ENCODE data around the gene IL11RA. TPM values are rescaled to one million over a fixed set of nuclear protein-coding genes. Genes with fewer than 3 reads are reported as not detected.

IL11RA gene
- total and polyA plus RNA-seq, 10 of the 15 experiments (the other 5 are each of a cell fraction or from before 2014, with no cell fraction given): 0.32 to 5.8 (median 2.2) TPM

DNA sequence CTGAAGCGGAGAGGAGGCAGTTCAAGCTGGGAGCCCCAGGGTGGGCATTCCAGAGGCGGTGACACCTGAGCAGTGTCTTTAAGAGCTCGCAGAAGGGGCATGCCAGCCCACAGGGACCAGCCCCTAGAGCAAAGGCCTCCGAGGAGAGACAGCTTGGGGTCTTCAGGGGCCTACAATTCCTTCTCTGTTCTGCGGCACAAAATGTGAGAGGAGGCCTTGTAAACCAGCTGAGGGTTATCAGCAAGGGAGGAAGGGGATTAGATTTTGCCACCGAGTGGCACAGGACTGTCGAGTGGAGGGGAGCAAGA, 13.9 kb upstream of the IL11RA start:
- no peak for ATAC-seq
- peak overlapping the region; percentile 49 for H3K27ac ChIP-seq (ENCODE audit: control insufficient read depth, insufficient read depth)

More for the DNA sequence above, 13.9 kb upstream of the IL11RA start:
- peaks cover 15% of the 10 kb centered on the region for H3K79me2 ChIP-seq (ENCODE audit: control insufficient read depth, insufficient read depth, low read length)
- TF ChIP-seq TCF7 (IDR thresholded peaks at IDR 0.05; ENCODE audit: borderline replicate concordance) (no peak), ZNF384 (IDR thresholded peaks at IDR 0.05; ENCODE audit: borderline replicate concordance, low read depth, low read length) (no peak), FOS (IDR thresholded peaks at IDR 0.05; ENCODE audit: borderline replicate concordance, extremely low read depth, insufficient read length) (no peak), ATF7 (IDR thresholded peaks at IDR 0.05; ENCODE audit: low read depth) (0 out of 2 replicates have a peak, but pooled peaks have one; percentile 2), SPI1 (IDR thresholded peaks at IDR 0.05; ENCODE audit: borderline replicate concordance, insufficient read depth, low read depth, low read length) (no peak), NFXL1 (IDR thresholded peaks at IDR 0.05; ENCODE audit: borderline replicate concordance) (no peak), MYC (IDR thresholded peaks at IDR 0.05; ENCODE audit: insufficient read depth, insufficient read length, insufficient replicate concordance, low read length, severe bottlenecking) (no peak), CBX3 (IDR thresholded peaks at IDR 0.05; ENCODE audit: borderline replicate concordance, low read depth) (no peak), ZNF207 (IDR thresholded peaks at IDR 0.05; ENCODE audit: borderline replicate concordance) (no peak), ASH2L (IDR thresholded peaks at IDR 0.05; ENCODE audit: borderline replicate concordance, low read depth) (no peak), NBN (IDR thresholded peaks at IDR 0.05) (0 out of 2 replicates have a peak, but pooled peaks have one; percentile 9), CREB1 (IDR thresholded peaks at IDR 0.05; ENCODE audit: low read depth) (no peak), BMI1 (IDR thresholded peaks at IDR 0.05; ENCODE audit: borderline replicate concordance) (no peak)
- TF ChIP-seq, protein P1, sequence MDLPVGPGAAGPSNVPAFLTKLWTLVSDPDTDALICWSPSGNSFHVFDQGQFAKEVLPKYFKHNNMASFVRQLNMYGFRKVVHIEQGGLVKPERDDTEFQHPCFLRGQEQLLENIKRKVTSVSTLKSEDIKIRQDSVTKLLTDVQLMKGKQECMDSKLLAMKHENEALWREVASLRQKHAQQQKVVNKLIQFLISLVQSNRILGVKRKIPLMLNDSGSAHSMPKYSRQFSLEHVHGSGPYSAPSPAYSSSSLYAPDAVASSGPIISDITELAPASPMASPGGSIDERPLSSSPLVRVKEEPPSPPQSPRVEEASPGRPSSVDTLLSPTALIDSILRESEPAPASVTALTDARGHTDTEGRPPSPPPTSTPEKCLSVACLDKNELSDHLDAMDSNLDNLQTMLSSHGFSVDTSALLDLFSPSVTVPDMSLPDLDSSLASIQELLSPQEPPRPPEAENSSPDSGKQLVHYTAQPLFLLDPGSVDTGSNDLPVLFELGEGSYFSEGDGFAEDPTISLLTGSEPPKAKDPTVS (IDR thresholded peaks at IDR 0.05; ENCODE audit: low read depth, low read length): no peak
- TF ChIP-seq, protein P2, sequence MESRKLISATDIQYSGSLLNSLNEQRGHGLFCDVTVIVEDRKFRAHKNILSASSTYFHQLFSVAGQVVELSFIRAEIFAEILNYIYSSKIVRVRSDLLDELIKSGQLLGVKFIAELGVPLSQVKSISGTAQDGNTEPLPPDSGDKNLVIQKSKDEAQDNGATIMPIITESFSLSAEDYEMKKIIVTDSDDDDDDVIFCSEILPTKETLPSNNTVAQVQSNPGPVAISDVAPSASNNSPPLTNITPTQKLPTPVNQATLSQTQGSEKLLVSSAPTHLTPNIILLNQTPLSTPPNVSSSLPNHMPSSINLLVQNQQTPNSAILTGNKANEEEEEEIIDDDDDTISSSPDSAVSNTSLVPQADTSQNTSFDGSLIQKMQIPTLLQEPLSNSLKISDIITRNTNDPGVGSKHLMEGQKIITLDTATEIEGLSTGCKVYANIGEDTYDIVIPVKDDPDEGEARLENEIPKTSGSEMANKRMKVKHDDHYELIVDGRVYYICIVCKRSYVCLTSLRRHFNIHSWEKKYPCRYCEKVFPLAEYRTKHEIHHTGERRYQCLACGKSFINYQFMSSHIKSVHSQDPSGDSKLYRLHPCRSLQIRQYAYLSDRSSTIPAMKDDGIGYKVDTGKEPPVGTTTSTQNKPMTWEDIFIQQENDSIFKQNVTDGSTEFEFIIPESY (IDR thresholded peaks at IDR 0.05): no peak
- TF ChIP-seq, protein P3, sequence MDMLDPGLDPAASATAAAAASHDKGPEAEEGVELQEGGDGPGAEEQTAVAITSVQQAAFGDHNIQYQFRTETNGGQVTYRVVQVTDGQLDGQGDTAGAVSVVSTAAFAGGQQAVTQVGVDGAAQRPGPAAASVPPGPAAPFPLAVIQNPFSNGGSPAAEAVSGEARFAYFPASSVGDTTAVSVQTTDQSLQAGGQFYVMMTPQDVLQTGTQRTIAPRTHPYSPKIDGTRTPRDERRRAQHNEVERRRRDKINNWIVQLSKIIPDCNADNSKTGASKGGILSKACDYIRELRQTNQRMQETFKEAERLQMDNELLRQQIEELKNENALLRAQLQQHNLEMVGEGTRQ (IDR thresholded peaks at IDR 0.05; ENCODE audit: borderline replicate concordance, low read depth, low read length): no peak
- TF ChIP-seq, protein P4, sequence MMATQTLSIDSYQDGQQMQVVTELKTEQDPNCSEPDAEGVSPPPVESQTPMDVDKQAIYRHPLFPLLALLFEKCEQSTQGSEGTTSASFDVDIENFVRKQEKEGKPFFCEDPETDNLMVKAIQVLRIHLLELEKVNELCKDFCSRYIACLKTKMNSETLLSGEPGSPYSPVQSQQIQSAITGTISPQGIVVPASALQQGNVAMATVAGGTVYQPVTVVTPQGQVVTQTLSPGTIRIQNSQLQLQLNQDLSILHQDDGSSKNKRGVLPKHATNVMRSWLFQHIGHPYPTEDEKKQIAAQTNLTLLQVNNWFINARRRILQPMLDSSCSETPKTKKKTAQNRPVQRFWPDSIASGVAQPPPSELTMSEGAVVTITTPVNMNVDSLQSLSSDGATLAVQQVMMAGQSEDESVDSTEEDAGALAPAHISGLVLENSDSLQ (IDR thresholded peaks at IDR 0.05): no peak
- H3K9ac ChIP-seq (ENCODE audit: control insufficient read depth, insufficient read depth, low read length): peak overlapping the region; percentile 55; the same call in 1 of the 2 replicates
- RAD21 ChIA-PET (ENCODE audit: unreplicated experiment): interaction anchor here (0.8 to 2.6 kb wide), 6 partner anchors 9 to 66 kb away, joined by 3 to 14 read pairs (median 7); partner anchors contain the start of genes DCTN3 and GALT
- CTCF ChIA-PET: interaction anchor here (1.1 to 8.3 kb wide), 13 partner anchors 9 to 234 kb away, joined by 3 to 118 read pairs (median 6); partner anchors contain the start of genes CCL27, DCTN3, GALT and RPP25L
- intact Hi-C loops (cut with micrococcal nuclease; ENCODE audit: unreplicated experiment): no loop called here
- no peaks in the 10 kb centered on the region; the same call in none of the 2 replicates for H3K4me1 ChIP-seq (ENCODE audit: control insufficient read depth, insufficient read depth, low read length)
- peak overlapping the region; percentile 72; the same call in 1 of the 2 replicates for H3K4me3 ChIP-seq
- H3K9me3 ChIP-seq (replicated peaks; ENCODE audit: control insufficient read depth, insufficient read depth, low read length): no peaks in the 10 kb centered on the region
- SMC1A ChIA-PET (ENCODE audit: uncharacterized antibody, unreplicated experiment): interaction anchor here (1.0 to 2.3 kb wide), 9 partner anchors 9 to 307 kb away, joined by 3 to 11 read pairs (median 5); partner anchors contain the start of genes DCTN3, GALT and RPP25L
- POLR2A ChIA-PET: interaction anchor here (1.2 to 3.4 kb wide), 6 partner anchors 9 to 26 kb away, joined by 3 to 25 read pairs (median 6); partner anchors contain the start of genes ARID3C, DCTN3, GALT and IL11RA
- in situ Hi-C loops (cut with MboI): no loop called here
- peak overlapping the region; percentile 95 for H3K4me2 ChIP-seq (ENCODE audit: control insufficient read depth, insufficient read depth)
- WGBS (ENCODE audit: insufficient coverage, insufficient replicate concordance, low lambda C conversion rate, missing lambda C conversion rate): 14% methylated on average over 7 of the region's 7 CpGs
- FAIRE-seq (no peak), DNase-seq (ENCODE audit: low read depth, low spot score) (no peak)
- H2AFZ ChIP-seq (ENCODE audit: control insufficient read depth, low read depth, low read length): peak overlapping the region; percentile 98
- H3K36me3 ChIP-seq (ENCODE audit: control insufficient read depth in 2 of 2, insufficient read depth in 2 of 2, low read length in 1 of 2): peaks cover 2 to 6% of the 10 kb centered on the region in 2 experiments; a peak in 3 of 4 replicates
- H4K20me1 ChIP-seq (ENCODE audit: control insufficient read depth, insufficient read depth): no peaks in the 10 kb centered on the region; the same call in none of the 2 replicates
- H3K27me3 ChIP-seq (replicated peaks in 1 of 2; ENCODE audit: control insufficient read depth in 2 of 2, insufficient read depth in 2 of 2, low read length in 1 of 2): no peaks in the 10 kb centered on the region
- BruUV-seq (replicated peaks): no TSS peak
